HG03457 (cell line): Measurements from ENCODE around the gene FALEC.
"Not testable (repeated sequence)": the region's sequence is repeated elsewhere in the genome, so short reads cannot be mapped to it uniquely, and the experiment has no call there.

ENCODE experiments used
- ATAC-seq: cut with Tn5 transposase; IDR thresholded peaks from one replicate; pipeline ENCODE4 v1.9.1; 2021; ENCODE audit warnings: moderate number of reproducible peaks; ENCODE audit not compliant: unreplicated experiment

FALEC gene

DNA sequence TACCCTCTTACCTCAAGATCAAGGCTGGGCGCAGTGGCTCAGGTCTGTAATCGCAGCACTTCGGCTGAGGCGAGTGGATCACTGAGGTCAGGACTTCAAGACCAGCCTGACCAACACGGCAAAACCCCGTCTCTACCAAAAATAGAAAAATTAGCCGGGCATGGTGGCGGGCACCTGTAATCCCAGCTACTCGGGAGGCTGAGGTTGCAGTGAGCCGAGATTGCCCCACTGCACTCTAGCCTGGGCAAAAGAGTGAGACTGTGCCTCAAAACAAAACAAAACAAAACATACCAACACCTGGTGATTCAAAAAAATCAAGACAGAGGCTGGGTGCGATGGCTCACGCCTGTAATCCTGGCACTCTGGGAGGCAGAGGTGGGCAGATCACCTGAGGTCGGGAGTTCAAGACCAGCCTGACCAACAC, 58.1 kb downstream of the FALEC start:
- not testable (repeated sequence) for ATAC-seq

GRCh38 chr1:150574260-150575071, 58.9 kb downstream of the FALEC start:
- no peak for ATAC-seq

DNA sequence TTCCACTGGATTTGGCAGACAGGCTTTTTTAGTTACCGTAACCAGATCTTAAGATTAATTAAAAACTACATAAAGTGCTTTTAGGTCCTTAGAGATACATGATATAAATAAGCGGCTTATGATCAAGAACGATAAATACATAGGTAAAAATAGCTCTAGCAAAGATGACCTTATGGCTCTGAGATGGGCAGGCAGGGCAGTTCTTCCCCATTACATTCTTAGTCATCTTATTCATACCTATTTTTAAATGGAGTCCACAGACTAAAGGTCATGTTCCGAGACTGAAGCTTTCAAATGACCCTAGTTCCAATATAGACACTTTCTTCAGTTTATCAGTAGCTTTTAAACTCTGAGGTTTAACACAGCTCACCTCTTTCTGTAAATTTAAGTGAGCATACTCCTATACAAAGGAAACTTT, 59.5 kb downstream of the FALEC start:
- ATAC-seq = no peak

- no peak for ATAC-seq
Observed at GRCh38 chr1:150575518-150576366, 60.2 kb downstream of the FALEC start.

DNA sequence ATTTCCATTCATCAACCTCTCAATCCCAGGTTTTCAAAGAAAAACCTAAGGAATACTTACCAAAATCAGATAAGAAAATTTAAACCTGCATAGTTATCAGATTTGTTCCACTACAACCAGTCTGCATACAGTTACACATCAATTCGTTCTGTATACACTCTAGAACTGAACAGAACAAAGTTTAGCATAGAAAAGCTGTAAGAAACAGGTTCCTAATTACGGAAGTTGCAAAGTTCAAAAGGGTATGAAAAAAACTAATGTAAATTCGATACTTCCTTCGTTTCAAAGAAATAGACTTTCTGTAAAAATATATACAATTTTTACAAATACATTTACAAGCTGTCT, 60.8 kb downstream of the FALEC start:
- no peak for ATAC-seq

GRCh38 chr1:150576794-150577556, 61.4 kb downstream of the FALEC start:
- ATAC-seq = no peak

DNA sequence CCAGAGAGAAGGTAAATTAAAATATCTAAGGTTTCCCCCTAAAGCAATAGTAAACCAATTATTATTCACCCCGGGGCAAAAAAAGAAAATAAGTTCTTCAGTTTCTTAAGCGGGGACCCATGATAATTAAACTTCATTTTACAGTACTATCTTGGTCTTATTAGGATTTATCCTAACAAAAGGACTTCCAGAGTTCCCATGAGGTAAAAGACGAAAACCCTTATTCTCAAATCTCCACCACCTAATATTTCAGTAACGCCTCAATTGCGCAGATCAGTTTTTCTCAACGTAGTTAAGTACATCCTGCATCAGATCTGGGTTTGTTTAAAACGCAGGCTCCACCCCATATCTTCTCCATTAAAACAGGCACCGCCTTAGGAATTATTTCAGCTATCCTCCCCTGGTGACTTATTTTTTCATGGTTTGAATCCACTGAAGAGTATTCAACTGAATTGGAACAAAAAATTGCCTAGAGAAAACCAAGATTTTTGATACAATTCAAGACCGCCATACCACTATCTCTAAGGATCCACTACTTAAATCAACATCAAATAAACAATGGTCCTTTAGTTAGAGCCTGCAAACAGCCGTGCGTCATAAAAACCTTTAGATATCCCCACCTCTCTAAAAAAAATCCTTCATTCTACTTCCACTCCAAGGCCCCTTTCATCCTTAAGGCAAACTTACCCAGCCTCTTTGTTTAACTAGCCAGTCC, 62.2 kb downstream of the FALEC start:
- no peak for ATAC-seq

- no peak for ATAC-seq
Observed at GRCh38 chr1:150578272-150579109, 62.9 kb downstream of the FALEC start.

DNA sequence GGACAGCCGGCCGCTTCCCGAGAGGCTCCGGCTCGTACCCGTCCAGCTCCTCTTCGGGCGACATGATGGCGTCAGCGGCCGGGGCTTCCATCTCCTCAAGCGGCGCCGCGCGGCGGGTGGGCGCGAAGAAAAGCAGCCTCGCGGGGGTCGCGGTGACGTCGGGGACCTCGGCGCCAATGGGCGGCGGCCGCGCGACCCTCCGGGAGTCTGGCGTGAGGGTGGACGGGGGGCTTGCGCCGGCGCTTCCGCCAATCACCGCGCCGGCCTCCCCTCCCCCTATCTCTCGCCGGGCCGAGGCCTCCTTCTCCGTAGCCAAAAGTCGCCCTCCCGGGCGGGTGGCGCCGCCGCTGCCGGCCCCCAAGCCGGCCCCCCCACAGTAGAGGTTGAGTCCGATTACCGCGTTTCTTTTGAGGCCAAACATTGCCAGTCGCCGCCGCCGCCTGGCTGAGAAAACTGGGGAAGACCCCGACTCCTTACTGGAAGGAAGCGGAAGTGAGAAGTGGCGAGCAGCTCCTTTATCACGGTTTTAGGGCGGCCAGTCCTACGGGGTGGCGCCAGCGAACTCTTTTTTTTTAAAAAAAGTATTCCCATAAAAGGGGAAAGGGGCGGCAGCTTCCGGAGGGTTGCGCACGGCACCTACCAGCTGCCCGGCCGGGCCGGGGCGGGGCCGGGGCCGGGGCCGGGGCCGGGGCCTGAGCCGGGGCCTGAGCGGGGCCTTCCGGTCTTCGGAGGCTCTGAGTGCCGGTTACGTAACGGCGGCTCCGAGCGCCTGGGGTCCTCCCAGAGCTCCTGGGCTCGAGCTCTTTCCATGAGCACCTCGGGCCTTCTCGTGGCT, 63.8 kb downstream of the FALEC start, which contains the start of gene MCL1:
MCL1 (minus strand) TSS at position 501 of the 835 bp plus-strand sequence; CDS start at position 421, 80 bp downstream.
- peak; percentile 70 for ATAC-seq

- no peak for ATAC-seq
Observed at GRCh38 chr1:150579945-150580642, 64.5 kb downstream of the FALEC start.

DNA sequence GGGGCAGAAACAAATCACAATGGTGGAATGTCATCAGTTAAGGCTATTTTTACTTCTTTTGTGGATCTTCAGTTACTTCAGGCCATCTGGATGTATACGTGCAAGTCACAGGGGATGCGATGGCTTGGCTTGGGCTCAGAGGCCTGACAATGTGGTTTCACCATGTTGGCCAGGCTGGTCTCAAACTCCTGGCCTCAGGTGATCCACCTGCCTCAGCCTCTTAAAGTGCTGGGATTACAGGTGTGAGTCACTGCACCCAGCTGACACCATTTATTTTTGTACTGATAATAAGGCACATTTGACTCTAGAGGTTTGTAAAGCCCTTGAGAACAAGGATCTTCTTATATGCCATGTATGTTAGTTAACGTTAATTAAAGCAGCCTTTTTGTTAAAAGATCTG, 65.4 kb downstream of the FALEC start:
- ATAC-seq = not testable (repeated sequence)

GRCh38 chr1:150581437-150581836, 65.9 kb downstream of the FALEC start:
- ATAC-seq = not testable (repeated sequence)

- ATAC-seq = not testable (repeated sequence)
Observed at GRCh38 chr1:150581962-150582361, 66.4 kb downstream of the FALEC start.

DNA sequence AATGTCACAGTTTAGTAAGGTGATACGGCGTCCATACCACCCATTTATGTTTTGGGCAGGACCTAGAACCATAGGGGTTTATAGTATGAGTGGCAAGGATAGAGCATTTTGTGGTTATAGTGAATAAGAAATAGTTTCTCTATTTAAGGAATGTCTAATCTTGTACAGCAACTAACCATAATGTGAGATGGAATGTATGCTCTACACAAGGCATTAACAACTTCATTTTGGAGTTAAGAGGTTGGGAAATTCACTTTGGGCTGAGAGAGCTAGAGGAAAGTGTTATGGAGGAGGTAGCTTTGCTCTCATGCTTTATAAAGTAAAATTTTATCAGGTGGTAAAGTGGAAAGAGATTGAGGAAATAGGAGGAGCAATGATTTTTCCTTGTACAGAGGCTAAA, 66.8 kb downstream of the FALEC start:
- ATAC-seq = no peak
